Measurements from ENCODE around the gene TWF2.
"Not testable (repeated sequence)": the region's sequence is repeated elsewhere in the genome, so short reads cannot be mapped to it uniquely, and the experiment has no call there.

Gene TWF2

GRCh38 chr3:52238761-52239701 lies at the start of gene TWF2:
Gene TWF2, minus strand, starts transcription at chr3:52239158. Its CDS starts 142 bp downstream, at chr3:52239016.
- DNase-seq: peak; percentile 71

- DNase-seq: no peak
These were observed 49.7 kb upstream of the TWF2 start for GRCh38 chr3:52288674-52289073.

- DNase-seq: no peak
These were observed 47.8 kb upstream of the TWF2 start for GRCh38 chr3:52286777-52287110.

- DNase-seq: not testable (repeated sequence)
These were observed 45.1 kb upstream of the TWF2 start for GRCh38 chr3:52284051-52284450.

- DNase-seq: no peak
These were observed 44.3 kb upstream of the TWF2 start for GRCh38 chr3:52283306-52283705.

GRCh38 chr3:52281981-52282801 lies 43.2 kb upstream of the TWF2 start:
- peak; percentile 36 for DNase-seq

- DNase-seq: no peak
These were observed 41.1 kb upstream of the TWF2 start for GRCh38 chr3:52280050-52280461.

GRCh38 chr3:52279596-52279995 lies 40.6 kb upstream of the TWF2 start:
- no peak for DNase-seq

- DNase-seq: peak; percentile 93
These were observed 39.6 kb upstream of the TWF2 start, which contains the start of gene WDR82 for GRCh38 chr3:52278510-52279069. Gene WDR82, minus strand, starts transcription at chr3:52278649. Its CDS starts 288 bp downstream, at chr3:52278361.

GRCh38 chr3:52277972-52278509 lies 39.1 kb upstream of the TWF2 start:
- peak; percentile 52 for DNase-seq

- peak; percentile 60 for DNase-seq
These were observed 38.4 kb upstream of the TWF2 start for GRCh38 chr3:52277071-52277964.

- DNase-seq: not testable (repeated sequence)
These were observed 35.8 kb upstream of the TWF2 start for GRCh38 chr3:52274781-52275180.

GRCh38 chr3:52272831-52273230 lies 33.9 kb upstream of the TWF2 start:
- DNase-seq: no peak

- not testable (repeated sequence) for DNase-seq
These were observed 33.2 kb upstream of the TWF2 start for GRCh38 chr3:52272172-52272571.

- DNase-seq: no peak
These were observed 31.3 kb upstream of the TWF2 start for GRCh38 chr3:52270252-52270754.

GRCh38 chr3:52269776-52270175 lies 30.8 kb upstream of the TWF2 start:
- no peak for DNase-seq

GRCh38 chr3:52268036-52268435 lies 29.1 kb upstream of the TWF2 start:
- no peak for DNase-seq

- DNase-seq: no peak
These were observed 26.4 kb upstream of the TWF2 start for GRCh38 chr3:52265387-52265786.

- DNase-seq: no peak
These were observed 23.5 kb upstream of the TWF2 start for GRCh38 chr3:52262447-52262846.

GRCh38 chr3:52259448-52259847 lies 20.5 kb upstream of the TWF2 start:
- no peak for DNase-seq

- DNase-seq: no peak
These were observed 20.1 kb upstream of the TWF2 start for GRCh38 chr3:52259035-52259434.

GRCh38 chr3:52257911-52258310 lies 19.0 kb upstream of the TWF2 start:
- no peak for DNase-seq

All from HCEC 1CT (cell line).